Activated CD8-positive, alpha-beta memory T cell treated with anti-CD3 and anti-CD28 coated beads for 48 hours (primary cell): ENCODE results near the gene PRKACB.
"Not testable (repeated sequence)": the region's sequence is repeated elsewhere in the genome, so short reads cannot be mapped to it uniquely, and the experiment has no call there.

Experiments used
- DNase-seq, 3 experiments: peaks; one replicate each; pipeline ENCODE4 v3.0.0-alpha.2; 2020; ENCODE audit warnings: low read depth in 2 of 3, low spot score in 2 of 3

PRKACB gene

DNA sequence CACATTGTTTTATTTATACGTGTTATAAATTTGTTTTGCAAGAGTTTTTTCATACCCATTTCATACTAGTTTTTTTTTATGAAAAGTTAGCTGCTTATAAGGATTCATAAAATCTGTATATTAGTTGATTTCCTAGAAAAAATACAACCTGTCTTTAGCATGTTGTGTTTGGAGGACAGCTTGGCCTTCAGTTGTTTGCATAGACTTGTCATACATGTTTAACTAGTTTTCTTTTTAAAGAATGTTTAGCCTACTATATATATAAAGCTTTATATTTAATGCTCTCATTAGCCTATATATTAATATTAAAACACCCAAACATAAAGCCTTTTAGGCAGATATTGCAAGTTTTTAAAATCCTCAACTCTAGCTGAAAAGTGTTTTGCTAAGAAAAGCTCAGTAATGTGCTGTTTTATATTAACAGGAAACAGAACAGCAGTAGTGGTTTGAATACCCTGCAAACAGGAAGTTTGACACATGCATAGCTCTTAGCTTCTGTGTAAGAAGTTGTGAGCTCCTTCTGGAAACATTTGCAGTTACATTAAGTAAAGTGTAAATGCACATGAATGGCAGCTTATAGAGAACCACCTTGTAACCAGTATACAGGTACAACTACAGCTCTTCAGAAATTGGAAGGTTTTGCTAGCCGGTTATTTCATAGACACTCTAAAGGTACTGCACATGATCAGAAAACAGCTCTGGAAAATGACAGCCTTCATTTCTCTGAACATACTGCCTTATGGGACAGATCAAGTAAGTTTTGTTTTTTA, at the start of gene PRKACB:
Gene PRKACB (plus strand): TSS at position 476 of the 770 bp plus-strand sequence. CDS start 91 bp downstream, at position 567.
- DNase-seq = no peak

GRCh38 chr1:84095308-84095707, 48.8 kb upstream of the PRKACB start:
- no peak for DNase-seq

DNA sequence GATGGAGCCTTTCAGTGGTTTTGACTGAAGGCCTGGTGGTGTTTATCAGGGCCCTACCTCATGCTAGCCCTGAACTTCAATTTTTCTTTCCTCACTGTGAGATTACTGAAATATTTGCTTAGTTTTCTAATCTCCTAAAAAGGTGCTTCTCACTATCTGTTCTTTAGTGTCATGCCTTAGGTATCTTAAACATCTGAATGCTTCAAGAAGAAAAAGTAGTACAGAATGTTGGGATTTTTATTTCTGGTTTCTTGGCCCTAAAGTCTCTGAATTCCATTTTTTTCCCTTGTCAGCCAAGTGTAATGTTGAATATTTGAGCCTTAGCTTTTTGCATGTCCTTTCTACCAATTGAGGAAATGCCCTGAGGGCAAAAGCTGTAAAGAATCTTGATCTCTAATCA, 47.9 kb upstream of the PRKACB start:
- no peak for DNase-seq

DNA sequence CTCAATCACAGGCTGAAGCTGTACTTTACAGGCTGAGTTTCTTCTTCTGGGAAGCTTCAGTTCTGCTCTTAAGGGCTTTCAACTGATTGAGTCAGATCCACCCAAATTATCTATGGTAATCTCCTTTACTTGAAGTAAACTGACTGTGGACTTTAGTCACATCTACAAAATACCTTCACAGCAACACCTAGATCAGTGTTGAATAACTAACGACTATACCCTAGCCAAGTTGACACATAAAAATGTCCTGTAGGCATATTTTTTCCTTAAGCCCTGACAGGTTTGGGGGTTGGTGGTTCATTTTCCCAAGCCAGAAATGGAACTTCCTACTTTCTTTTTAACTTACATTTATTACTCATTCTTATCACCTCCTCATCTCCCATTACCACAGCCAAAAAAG, 42.9 kb upstream of the PRKACB start:
- no peak for DNase-seq

DNA sequence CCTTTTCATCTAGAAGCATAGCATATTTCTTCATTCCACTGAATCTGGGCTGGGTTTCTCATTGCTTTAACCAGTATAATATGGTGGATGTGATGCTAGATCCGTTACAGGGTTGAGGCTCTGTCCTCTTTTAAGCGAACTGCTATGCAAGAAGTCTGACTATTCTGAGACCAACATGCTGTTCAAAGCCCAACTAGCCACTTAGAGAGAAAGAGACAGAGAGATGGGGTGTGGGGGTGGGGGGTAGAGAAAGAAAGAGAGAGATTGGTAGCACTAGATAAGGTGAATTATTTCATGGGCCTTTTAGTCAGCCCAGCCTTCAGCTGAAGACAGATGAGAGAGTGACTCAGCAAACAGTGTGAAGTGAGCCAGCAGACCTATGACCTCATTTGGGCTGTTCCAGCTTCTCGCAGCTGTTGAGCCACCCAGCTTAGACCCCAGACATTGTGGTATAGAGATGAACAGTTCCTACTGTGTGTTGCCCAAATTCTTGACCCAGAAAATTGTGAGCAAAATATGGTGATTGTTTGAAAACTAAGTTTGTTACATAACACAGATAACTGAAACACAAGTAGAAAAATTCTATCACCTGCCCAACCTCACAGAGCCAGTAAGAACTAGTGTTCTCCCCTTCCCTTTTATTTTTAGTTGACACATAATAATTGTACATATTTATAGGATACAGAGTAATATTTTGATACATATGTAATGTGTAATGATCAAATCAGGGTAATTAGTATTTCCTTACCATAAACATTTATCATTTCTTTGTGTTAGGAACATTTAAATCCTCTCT, 40.7 kb upstream of the PRKACB start:
- DNase-seq = no peak

DNA sequence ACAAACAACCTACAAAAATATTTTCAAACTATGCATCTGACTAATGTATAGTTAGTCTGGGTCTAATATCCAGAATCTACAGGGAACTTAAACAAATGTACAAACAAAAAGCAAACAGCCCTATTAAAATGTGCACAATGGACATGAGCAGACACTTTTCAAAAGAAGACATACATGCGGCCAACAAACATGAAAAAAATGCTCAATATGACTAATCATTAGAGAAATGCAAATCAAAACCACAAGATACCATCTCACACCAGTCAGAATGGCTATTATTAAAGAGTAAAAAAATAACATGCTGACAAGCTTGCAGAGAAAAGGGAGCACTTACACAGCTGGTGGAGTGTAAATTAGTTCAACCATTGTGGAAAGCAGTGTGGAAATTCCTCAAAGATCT, 36.5 kb upstream of the PRKACB start:
- not testable (repeated sequence) for DNase-seq

- DNase-seq = no peak
These were observed 36.1 kb upstream of the PRKACB start for GRCh38 chr1:84107955-84108354.

GRCh38 chr1:84108900-84109578, 35.0 kb upstream of the PRKACB start:
- DNase-seq = no peak

DNA sequence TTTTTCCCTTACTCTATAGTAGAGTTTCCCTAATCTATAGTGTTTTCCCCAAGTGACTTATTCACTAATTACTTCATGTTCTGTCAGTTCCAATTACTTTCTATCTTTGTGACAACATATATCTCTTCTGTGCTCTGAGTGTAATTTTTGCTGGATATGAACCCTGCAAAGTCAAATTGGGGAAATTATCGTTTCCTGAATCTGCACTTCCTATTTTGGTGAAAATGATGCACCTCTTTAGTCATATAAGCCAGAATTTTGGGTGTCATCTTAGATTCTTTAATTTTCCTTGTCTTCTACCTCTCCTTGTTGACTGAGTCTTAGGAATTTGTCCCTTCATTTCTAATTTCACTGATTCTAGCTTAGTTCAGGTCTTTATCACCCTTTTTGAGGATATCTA, 33.4 kb upstream of the PRKACB start:
- no peak for DNase-seq

- DNase-seq = no peak
These were observed 27.5 kb upstream of the PRKACB start for GRCh38 chr1:84116558-84116957.

GRCh38 chr1:84117868-84118267, 26.2 kb upstream of the PRKACB start:
- DNase-seq = no peak

GRCh38 chr1:84121360-84121759, 22.7 kb upstream of the PRKACB start:
- no peak for DNase-seq

GRCh38 chr1:84122780-84123382, 21.2 kb upstream of the PRKACB start:
- no peak for DNase-seq

GRCh38 chr1:84133479-84133878, 10.6 kb upstream of the PRKACB start:
- DNase-seq = no peak

GRCh38 chr1:84135341-84135740, 8.7 kb upstream of the PRKACB start:
- no peak for DNase-seq

DNA sequence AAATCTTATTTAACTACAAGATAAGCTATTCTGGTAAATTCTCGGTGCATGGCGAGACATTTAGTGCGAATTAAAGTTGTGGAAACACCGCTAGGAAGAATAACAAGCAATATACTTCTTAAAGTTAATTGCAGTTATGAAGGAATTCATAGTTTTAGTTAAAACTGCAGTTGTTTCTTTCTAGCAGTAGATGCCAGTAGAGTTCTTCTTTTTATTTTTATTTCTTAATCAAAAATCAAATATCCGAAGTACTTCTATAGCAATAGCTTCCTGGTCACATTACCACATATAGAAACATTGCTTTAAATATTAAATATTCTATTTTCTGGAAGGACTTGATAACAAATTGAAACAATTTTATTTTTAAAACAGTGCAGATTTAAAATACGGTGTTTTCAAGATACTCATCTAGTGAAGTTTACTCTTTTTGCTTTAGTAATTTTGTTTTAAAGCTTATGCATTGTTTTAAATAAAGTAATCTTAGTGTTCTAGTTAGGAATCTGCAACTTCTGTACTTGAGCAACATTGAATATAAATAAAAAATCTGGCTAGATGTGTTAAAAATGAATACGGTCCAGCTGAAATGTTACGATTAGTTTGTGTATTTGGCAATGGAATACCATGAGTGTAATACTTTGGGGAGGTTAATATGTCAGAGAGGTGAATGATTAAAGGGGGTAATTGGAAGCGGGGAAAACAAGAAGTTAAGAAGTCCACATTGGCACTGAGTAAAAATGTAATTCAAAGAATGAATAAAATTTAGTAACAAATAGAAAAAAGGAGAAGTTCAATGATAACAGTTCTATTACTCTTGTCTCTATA, 2.7 kb upstream of the PRKACB start:
- DNase-seq = no peak

DNA sequence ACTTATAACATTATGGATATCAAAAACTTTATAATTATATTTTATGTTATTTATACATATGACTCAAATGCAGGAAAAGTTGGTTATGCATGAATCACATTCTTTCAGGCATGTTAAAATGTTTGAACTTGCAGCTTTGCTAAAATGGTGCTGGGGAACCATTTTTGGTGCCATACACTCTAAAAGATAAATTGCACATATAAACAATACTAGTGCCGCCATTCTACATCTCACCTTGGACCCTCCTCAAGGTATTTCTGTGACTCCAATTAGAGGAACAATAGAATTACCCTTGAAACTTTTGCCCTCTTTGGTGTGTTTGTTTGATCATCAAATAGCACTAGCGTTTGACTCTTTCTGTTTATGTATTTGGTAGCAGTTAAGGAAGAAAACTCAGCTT, 997 bp downstream of the PRKACB start:
- DNase-seq = no peak

- no peak for DNase-seq
These were observed 2.5 kb downstream of the PRKACB start for GRCh38 chr1:84146411-84147032.

DNA sequence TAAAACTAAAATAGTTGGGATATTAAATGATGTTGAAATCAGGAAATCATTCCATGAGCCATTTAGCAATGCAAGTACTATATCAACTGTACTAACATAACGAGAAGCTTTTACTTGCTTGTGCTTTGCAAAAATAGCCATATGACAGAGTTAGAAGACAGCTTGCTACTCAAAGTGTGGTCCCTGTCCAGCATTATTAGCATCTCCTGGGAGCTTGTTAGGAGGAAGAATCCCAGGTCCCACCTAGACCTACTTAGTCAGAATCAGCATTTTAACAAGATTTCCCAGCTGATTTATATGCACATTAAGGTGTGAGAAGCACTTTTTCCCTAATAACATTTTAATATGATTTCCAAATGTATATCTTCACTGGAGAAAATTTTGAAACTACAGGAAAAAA, 4.7 kb downstream of the PRKACB start:
- DNase-seq = no peak

DNA sequence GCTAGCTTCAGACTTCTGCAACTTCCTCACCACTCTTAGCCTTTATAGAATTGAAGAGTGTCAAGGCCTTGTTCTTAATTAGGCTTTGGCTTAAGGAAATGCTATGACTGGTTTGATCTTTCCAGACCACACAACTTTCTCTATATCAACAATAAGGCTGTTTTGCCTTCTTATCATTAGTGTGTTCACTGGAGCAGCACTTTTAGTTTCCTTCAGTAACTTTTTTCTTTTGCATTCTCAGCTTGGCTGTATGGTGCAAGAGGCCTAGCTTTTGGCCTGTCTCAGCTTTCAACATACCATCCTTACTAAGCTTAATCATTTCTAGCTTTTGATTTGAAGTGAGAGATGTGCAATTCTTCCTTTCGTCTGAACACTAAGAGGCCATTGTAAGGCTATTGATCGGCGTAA, 8.6 kb downstream of the PRKACB start:
- no peak for DNase-seq
